ENCODE data around the gene PPP5C. TPM values are rescaled to one million over a fixed set of nuclear protein-coding genes. Genes with fewer than 3 reads are reported as not detected.
A peak's percentile ranks its signal among the peaks of the same experiment; 100 is the strongest.

PPP5C gene
- total and polyA plus RNA-seq, 2 of the 8 experiments (the other 6 are each of a cell fraction or from before 2014, with no cell fraction given): 112 to 156 TPM

GRCh38 chr19:46412650-46413261 lies 65.9 kb downstream of the PPP5C start:
- Histone ChIP-seq H3K56ac (replicated peaks; ENCODE audit: insufficient read length, low read depth, low read length) (peak overlapping the region; percentile 70), H3K9me3 (ENCODE audit: insufficient read depth in 2 of 2, low read depth in 1 of 2, low read length in 1 of 2) (no peaks in the 10 kb centered on the region), H3K23ac (ENCODE audit: insufficient read length) (no peak overlapping the region), H2BK15ac (ENCODE audit: low read length) (peak overlapping the region; percentile 92; the same call in 1 of the 2 replicates), H2AK5ac (ENCODE audit: low read depth, low read length) (0 out of 2 replicates have a peak overlapping the region, but pooled peaks have one; percentile 58), H4K91ac (replicated peaks; ENCODE audit: insufficient read length, low read length) (peak overlapping the region; percentile 96), H3K4me3 (ENCODE audit: extremely low read depth in 1 of 4, insufficient read depth in 2 of 4, low read depth in 3 of 4, low read length in 4 of 4) (peak overlapping the region; percentile 57 to 88 (median 74)), H2BK5ac (ENCODE audit: low read depth, low read length) (peak overlapping the region; percentile 16; the same call in 1 of the 2 replicates), H3K27me3 (replicated peaks in 1 of 4; ENCODE audit: control insufficient read depth in 3 of 4, extremely low read depth in 1 of 4, insufficient read depth in 3 of 4, low read length in 3 of 4) (peaks cover 0 to 16% (median 9%) of the 10 kb centered on the region in 4 experiments; a peak in 5 of 7 replicates), H3K18ac (ENCODE audit: extremely low read depth, low read length) (peak overlapping the region; percentile 96), H2AFZ (ENCODE audit: low read length) (no peak overlapping the region; the same call in 1 of the 2 replicates), H2BK120ac (replicated peaks; ENCODE audit: low read depth, low read length) (peak overlapping the region; percentile 82), H4K5ac (ENCODE audit: insufficient read length, low read depth, low read length) (peak overlapping the region; percentile 37), H3K79me1 (ENCODE audit: low read depth, low read length) (peaks cover 3% of the 10 kb centered on the region), H3K36me3 (ENCODE audit: control insufficient read depth in 2 of 4, insufficient read depth in 4 of 4, low read length in 3 of 4) (0 out of 8 replicates have a peak, but pooled peaks cover 0 to 2% (median 0%) of the 10 kb centered on the region in 4 experiments), H3K79me2 (ENCODE audit: control insufficient read depth in 1 of 2, insufficient read depth in 2 of 2, low read length in 2 of 2) (peaks cover 0 to 16% of the 10 kb centered on the region in 2 experiments; a peak in 2 of 4 replicates), H2BK20ac (ENCODE audit: low read length) (no peak overlapping the region), H3K9ac (replicated peaks in 1 of 4; ENCODE audit: extremely low read depth in 1 of 4, low read depth in 3 of 4, low read length in 3 of 4) (peak overlapping the region in 3 of 4 experiments; percentile 72 to 79 (median 76); a peak in 6 of 7 replicates), H3K14ac (ENCODE audit: insufficient read length) (no peak overlapping the region), H3K4me2 (ENCODE audit: insufficient read depth in 1 of 2, low read depth in 2 of 2, low read length in 2 of 2) (peak overlapping the region; percentile 83 to 95), H2BK12ac (ENCODE audit: low read depth, low read length) (0 out of 2 replicates have a peak overlapping the region, but pooled peaks have one; percentile 92), H3K27ac (ENCODE audit: low read depth, low read length) (peak overlapping the region; percentile 13; the same call in 1 of the 2 replicates), H3K4ac (replicated peaks; ENCODE audit: insufficient read length, low read depth, low read length) (peak overlapping the region; percentile 74), H3K4me1 (replicated peaks in 1 of 4; ENCODE audit: control insufficient read depth in 3 of 4, insufficient read depth in 4 of 4, low read length in 3 of 4) (peaks cover 3 to 19% (median 13%) of the 10 kb centered on the region in 4 experiments; a peak in 6 of 7 replicates), H4K20me1 (replicated peaks in 1 of 2; ENCODE audit: control insufficient read depth in 1 of 2, insufficient read depth in 2 of 2, low read length in 2 of 2) (peaks cover 8 to 14% of the 10 kb centered on the region in 2 experiments), H4K8ac (ENCODE audit: extremely low read depth, insufficient read depth, low read length) (peak overlapping the region; percentile 62; the same call in 1 of the 2 replicates), H3K23me2 (ENCODE audit: low read depth, low read length) (peaks cover 22% of the 10 kb centered on the region)
- no peak for FAIRE-seq
- 1% methylated on average over 29 of the region's 29 CpGs; no CpG with 5 or more reads in 1 of the 2 experiments for WGBS, 2 experiments (ENCODE audit: extremely low coverage in 1 of 2, insufficient coverage in 1 of 2, insufficient read length in 1 of 2, insufficient replicate concordance in 2 of 2, low coverage in 1 of 2, low lambda C conversion rate in 2 of 2, missing lambda C conversion rate in 1 of 2)
- no peak for DNase-seq (ENCODE audit: low read depth in 1 of 2, low spot score in 2 of 2)
- TF ChIP-seq RNF2 (IDR thresholded peaks at IDR 0.05; ENCODE audit: borderline replicate concordance, low read depth, low read length, missing control alignments, poor library complexity, severe bottlenecking): no peak
- no peak for TF ChIP-seq PHF8 (conservative IDR thresholded peaks at IDR 0.05; ENCODE audit: low read depth, low read length)
- peak; percentile 52 for TF ChIP-seq EZH2 (IDR thresholded peaks at IDR 0.05; ENCODE audit: low read depth, low read length, severe bottlenecking)
- no peak for TF ChIP-seq SAP30 (IDR thresholded peaks at IDR 0.05; ENCODE audit: insufficient read depth, insufficient replicate concordance, low read length)
- no peak for TF ChIP-seq GABPA (IDR thresholded peaks at IDR 0.05; ENCODE audit: borderline replicate concordance, insufficient read depth, low read length)
- no peak for TF ChIP-seq RAD21 (IDR thresholded peaks at IDR 0.05 in 1 of 2, conservative IDR thresholded peaks at IDR 0.05 in 1 of 2; ENCODE audit: low read depth in 2 of 2, low read length in 2 of 2)
- TF ChIP-seq JUND (IDR thresholded peaks at IDR 0.05; ENCODE audit: low read length): no peak
- TF ChIP-seq POU5F1 (IDR thresholded peaks at IDR 0.05; ENCODE audit: low read depth, low read length): no peak
- POLR2A ChIA-PET (ENCODE audit: partially characterized antibody): interaction anchor here (0.5 to 3.6 kb wide), 10 partner anchors 9 to 386 kb away, joined by 3 to 28 read pairs (median 6); no protein-coding TSS in a partner anchor
- CTCF ChIA-PET (ENCODE audit: partially characterized antibody): interaction anchor here (0.8 to 4.1 kb wide), 9 partner anchors 8 to 101 kb away, joined by 3 to 23 read pairs (median 4); partner anchors contain the start of gene PNMA8B

Data from H1 (cell line).